ENCODE measurements around the gene TAS1R1.

TAS1R1 gene

DNA sequence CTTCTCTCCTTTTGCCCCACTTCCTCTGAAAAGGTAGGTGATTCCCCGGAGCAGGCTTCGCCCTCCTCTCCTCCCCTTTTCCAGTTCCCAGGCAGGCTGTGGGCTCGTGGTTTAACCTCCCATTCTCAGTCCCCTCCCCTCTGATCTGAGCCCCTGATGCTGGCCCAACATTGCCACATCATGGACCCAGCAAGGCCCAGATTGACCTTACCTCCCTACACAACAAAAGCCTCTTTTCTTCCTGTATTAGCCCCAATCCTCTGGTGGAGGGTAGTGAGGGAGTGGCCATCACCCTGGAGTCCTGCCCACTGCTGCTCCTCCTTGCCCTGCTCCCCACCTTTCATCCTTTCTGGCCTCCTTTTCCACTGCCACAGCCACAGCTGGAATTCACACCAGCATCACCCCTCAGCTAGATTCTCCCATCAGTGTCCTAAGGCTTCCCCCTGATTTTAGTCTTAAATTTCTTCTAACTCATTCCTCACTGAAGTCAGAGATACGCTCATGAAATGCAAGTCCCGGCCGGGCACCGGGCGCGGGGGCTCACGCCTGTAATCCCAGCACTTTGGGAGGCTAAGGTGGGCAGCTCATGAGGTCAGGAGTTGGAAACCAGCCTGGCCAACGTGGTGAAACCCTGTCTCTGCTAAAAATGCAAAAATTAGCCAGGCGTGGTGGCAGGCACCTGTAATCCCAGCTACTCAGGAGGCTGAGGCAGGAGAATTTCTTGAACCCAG lies 17.7 kb downstream of the TAS1R1 start:
- no peak for DNase-seq (ENCODE audit: low read depth)

DNA sequence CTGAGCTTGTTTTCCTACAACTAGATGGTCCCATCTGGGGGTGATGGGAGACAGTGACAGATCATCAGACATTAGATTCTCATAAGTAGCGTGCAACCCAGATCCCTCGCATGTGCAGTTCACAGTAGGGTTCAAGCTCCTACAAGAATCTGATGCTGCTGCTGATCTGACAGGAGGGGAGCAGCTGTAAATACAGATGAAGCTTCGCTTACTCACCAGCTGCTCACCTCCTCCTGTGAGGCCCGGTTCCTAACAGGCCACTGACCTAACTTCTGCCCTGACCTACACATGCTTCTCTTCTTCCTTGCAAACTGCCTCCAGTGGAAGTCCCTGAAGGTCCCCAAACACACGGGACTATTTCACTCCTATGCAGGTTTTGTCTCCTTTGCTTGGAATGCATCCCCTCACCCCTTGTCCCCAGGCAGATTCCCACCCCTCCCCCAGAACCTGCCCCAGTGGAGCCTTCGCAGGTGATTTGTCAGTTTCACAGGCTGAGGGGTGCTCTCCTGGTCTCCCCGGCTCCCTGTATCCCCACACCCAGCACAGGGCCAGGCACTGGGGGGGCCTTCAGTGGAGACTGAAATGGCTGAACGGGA lies 19.0 kb downstream of the TAS1R1 start:
- no peak for DNase-seq (ENCODE audit: low read depth)

DNA sequence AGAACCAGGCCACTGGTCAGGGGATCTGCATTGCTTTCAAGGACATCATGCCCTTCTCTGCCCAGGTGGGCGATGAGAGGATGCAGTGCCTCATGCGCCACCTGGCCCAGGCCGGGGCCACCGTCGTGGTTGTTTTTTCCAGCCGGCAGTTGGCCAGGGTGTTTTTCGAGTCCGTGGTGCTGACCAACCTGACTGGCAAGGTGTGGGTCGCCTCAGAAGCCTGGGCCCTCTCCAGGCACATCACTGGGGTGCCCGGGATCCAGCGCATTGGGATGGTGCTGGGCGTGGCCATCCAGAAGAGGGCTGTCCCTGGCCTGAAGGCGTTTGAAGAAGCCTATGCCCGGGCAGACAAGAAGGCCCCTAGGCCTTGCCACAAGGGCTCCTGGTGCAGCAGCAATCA lies 19.7 kb downstream of the TAS1R1 start:
- no peak for DNase-seq (ENCODE audit: low read depth)

DNA sequence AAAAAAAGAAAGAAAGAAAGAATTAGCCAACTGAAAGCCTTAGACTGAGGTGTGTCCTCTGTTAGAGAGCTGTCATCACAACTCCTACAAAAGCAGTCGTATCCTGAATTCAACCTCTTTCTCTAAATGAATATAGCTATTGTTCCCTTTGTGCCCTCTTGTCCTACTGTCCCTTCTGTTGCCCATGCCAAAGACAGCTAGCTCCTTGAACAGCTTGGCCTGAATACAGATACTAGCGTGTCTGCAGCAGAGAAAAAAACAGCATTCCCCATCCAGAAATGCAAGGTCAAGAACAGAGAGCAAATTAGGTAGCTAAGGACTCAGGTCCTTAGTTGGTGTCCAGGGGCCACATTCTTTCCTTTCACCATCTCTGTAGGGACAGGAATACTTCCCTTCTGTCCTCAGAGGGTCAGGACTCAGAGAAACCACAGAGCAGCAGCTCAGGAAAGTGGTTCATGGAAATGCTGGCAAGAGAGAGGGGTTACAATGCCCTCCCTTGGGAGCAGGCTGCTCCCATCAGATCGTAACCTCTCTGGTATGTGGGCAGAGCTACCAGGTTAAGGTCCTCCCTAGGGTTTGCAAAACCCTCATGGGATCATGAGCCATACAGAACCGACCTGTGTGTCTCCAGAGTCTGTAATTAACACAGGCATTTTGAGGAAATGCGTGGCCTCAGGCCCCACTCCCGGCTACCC lies 22.9 kb downstream of the TAS1R1 start:
- no peak for DNase-seq (ENCODE audit: low read depth)

DNA sequence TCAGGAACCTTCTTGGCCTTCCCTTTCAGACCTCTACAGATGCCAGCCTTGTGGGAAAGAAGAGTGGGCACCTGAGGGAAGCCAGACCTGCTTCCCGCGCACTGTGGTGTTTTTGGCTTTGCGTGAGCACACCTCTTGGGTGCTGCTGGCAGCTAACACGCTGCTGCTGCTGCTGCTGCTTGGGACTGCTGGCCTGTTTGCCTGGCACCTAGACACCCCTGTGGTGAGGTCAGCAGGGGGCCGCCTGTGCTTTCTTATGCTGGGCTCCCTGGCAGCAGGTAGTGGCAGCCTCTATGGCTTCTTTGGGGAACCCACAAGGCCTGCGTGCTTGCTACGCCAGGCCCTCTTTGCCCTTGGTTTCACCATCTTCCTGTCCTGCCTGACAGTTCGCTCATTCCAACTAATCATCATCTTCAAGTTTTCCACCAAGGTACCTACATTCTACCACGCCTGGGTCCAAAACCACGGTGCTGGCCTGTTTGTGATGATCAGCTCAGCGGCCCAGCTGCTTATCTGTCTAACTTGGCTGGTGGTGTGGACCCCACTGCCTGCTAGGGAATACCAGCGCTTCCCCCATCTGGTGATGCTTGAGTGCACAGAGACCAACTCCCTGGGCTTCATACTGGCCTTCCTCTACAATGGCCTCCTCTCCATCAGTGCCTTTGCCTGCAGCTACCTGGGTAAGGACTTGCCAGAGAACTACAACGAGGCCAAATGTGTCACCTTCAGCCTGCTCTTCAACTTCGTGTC lies 23.7 kb downstream of the TAS1R1 start:
- no peak for DNase-seq (ENCODE audit: low read depth)

DNA sequence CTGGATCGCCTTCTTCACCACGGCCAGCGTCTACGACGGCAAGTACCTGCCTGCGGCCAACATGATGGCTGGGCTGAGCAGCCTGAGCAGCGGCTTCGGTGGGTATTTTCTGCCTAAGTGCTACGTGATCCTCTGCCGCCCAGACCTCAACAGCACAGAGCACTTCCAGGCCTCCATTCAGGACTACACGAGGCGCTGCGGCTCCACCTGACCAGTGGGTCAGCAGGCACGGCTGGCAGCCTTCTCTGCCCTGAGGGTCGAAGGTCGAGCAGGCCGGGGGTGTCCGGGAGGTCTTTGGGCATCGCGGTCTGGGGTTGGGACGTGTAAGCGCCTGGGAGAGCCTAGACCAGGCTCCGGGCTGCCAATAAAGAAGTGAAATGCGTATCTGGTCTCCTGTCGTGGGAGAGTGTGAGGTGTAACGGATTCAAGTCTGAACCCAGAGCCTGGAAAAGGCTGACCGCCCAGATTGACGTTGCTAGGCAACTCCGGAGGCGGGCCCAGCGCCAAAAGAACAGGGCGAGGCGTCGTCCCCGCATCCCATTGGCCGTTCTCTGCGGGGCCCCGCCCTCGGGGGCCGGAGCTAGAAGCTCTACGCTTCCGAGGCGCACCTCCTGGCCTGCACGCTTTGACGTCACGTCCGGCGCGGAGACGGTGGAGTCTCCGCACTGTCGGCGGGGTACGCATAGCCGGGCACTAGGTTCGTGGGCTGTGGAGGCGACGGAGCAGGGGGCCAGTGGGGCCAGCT lies 24.4 kb downstream of the TAS1R1 start, which contains the start of gene ZBTB48:
TSS of gene ZBTB48 (plus strand) at position 621 of the 745 bp plus-strand sequence. CDS start 616 bp downstream, outside the sequence.
- peak; percentile 95 for DNase-seq (ENCODE audit: low read depth)

DNA sequence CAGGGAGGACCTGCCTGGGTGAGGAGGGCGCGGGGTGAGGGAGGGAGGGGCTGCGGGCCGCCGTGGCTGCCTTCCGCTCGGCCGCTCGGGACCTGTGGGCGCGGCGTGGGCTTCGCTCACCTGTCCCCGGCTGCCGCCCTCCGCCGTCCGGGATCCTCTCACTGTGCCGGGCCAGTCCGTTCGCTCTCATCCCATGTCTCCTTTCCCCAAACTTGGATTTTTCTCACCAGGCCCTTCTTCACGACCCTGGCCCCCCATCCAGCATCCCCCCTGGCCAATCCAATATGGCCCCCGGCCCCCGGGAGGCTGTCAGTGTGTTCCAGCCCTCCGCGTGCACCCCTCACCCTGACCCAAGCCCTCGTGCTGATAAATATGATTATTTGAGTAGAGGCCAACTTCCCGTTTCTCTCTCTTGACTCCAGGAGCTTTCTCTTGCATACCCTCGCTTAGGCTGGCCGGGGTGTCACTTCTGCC lies 25.0 kb downstream of the TAS1R1 start:
- DNase-seq (ENCODE audit: low read depth), result no peak

DNA sequence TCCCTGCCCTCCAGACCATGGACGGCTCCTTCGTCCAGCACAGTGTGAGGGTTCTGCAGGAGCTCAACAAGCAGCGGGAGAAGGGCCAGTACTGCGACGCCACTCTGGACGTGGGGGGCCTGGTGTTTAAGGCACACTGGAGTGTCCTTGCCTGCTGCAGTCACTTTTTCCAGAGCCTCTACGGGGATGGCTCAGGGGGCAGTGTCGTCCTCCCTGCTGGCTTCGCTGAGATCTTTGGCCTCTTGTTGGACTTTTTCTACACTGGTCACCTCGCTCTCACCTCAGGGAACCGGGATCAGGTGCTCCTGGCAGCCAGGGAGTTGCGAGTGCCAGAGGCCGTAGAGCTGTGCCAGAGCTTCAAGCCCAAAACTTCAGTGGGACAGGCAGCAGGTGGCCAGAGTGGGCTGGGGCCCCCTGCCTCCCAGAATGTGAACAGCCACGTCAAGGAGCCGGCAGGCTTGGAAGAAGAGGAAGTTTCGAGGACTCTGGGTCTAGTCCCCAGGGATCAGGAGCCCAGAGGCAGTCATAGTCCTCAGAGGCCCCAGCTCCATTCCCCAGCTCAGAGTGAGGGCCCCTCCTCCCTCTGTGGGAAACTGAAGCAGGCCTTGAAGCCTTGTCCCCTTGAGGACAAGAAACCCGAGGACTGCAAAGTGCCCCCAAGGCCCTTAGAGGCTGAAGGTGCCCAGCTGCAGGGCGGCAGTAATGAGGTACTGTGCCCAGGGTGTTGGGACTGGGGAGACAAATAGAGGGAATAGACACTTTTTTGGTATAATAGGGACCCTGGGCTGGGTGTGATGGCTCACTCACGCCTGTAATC lies 25.7 kb downstream of the TAS1R1 start:
- DNase-seq (ENCODE audit: low read depth), result no peak

DNA sequence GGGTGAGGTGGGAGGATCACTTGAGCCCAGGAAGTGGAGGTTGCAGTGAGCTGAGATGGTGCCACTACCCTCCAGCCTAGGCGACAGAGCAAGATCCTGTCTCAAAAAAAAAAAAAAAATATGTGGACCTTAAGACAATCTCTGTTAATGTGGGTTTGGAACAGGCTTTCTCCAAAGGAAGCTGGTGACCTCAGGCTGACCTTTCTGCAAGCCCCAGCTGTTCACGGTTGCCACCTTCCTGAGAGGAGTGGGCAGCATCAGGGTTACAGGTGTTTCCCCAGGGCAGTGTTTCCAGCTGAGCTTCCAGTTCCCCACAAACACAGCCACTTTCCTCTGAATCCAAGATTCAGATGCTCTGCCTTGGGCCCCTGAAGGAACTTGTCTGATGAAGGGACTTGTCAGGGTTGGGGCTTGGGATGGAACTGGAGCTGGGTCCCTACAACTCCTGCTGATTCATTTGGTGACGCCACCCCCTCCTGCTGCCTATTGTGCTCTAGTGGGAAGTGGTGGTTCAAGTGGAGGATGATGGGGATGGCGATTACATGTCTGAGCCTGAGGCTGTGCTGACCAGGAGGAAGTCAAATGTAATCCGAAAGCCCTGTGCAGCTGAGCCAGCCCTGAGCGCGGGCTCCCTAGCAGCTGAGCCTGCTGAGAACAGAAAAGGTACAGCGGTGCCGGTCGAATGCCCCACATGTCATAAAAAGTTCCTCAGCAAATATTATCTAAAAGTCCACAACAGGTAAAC lies 26.6 kb downstream of the TAS1R1 start:
- DNase-seq (ENCODE audit: low read depth), result no peak

DNA sequence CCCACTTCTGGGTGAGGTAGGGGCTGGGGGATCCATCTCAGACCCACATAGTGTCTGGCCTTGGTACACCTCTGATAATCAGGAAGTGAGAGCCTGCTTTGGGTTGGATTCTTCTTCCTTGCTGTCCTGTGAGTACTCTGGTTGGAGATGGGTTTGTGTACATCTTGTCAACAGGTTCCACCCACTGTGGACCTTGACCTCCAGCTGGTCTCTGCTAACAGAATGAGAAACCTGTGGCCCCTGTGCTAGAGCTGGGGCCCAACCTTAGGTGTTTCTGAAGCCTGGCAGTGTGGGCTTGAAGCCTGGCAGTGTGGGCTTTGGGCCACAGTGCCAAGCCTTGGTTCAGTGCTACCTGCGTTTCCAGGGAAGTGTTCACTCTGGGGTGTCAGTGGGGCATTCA lies 27.3 kb downstream of the TAS1R1 start:
- no peak for DNase-seq (ENCODE audit: low read depth)

DNA sequence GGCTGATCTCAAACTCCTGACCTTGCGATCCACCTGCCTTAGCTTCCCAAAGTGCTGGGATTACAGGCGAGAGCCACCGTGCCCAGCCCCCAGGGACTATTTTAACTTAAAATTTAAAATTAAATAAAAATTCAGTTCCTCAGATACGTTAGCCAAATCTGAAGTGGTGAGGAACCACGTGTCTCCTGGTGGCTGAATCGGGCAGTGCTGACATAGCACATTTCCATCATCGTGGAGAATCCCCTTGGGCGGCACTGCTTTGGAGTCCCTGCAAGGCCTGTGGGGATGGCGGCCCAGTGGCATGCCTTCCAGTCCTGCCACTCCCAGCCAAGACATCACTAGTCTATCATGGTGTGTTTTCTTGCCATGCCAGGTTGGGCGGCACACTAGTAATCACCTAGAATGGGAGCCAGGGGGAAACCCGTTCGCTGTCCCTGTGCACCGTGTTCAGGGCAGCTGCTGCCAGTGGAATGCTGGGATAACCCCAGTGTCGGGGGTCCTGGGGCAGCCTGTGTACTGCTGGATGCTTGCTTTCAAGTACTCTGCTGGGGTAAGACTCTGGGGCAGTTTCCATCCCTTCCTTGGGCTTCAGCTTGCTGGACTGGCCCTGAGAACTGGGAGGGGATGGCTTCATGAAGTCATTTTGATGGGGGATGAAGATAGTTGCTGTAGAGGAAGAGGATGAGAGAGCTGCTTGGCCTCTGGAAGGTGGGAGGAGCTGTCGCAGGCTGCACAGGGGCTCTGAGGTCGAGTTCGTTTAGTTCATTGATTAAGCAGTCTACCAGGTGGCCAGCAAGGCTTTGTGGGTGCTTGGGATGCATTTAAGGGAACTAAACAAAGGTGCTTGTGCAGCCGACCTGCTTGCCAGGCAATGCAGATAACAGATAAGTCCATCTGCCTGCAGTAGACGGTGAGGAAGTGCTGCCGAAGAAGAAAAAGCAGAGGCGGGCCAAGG lies 29.3 kb downstream of the TAS1R1 start:
- DNase-seq (ENCODE audit: low read depth), result no peak

DNA sequence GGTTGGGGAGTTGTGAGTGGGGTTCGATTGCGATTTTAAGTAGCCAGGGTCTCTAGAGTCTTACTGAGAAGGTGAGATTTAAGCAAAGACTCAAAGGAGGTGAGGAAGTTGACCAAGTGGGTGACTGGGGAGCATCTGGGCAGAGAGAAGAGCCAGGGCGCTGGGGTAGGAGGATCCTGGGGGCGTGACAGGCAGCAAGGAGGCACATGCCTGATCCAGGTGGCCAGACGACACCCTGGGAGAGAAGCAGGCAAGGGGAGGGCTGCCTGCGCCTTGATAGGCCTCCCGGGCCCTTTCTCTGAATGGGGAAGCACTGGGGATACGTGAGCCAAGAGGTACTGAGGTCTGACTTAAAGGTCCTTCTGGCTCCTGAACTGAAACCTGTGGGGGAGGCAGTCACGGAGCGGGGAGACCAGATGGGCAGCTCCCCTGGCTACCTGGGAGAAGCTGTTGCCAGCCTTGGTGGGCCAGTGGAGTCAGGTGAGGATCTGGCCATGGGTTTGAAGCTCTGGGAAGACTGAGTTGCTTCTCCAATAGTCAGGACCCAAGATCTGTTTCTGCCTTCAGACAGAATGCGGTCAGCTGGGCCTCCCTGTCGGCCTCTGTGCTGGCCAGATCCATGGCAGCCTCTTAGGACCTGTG lies 30.1 kb downstream of the TAS1R1 start:
- DNase-seq (ENCODE audit: low read depth), result no peak

DNA sequence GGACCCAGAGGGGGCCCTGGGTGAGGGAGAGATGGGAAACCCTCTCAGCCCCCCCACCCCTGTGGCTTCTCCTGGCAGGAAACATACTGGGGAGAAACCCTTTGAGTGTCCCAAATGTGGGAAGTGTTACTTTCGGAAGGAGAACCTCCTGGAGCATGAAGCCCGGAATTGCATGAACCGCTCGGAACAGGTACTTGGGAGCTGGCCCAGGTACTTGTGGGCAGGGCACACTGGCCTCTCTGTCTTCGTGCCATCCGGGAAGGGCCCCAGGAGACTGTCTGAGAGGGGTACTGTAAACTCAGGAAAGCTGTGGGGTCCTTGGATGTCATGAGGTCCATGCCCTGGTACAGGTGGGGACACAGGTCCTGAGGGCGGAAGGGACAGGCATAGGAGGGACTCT lies 30.7 kb downstream of the TAS1R1 start:
- no peak for DNase-seq (ENCODE audit: low read depth)

DNA sequence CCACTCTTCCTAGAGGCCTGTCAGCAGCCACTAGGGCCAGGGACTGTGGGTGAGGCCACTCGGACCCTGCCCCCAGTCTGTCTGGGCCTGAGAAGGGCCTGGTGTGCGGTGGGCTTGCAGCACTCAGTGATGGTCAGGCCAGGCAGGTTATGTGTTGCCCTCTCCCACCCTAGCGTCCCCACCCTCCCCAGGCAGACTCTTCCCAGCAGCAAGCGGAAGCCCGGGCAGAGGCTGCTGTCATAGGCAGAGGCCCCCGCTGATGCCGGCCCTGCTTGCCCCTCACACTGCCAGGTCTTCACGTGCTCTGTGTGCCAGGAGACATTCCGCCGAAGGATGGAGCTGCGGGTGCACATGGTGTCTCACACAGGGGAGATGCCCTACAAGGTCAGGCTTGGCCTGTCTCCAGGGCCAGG lies 31.3 kb downstream of the TAS1R1 start:
- DNase-seq (ENCODE audit: low read depth), result no peak

DNA sequence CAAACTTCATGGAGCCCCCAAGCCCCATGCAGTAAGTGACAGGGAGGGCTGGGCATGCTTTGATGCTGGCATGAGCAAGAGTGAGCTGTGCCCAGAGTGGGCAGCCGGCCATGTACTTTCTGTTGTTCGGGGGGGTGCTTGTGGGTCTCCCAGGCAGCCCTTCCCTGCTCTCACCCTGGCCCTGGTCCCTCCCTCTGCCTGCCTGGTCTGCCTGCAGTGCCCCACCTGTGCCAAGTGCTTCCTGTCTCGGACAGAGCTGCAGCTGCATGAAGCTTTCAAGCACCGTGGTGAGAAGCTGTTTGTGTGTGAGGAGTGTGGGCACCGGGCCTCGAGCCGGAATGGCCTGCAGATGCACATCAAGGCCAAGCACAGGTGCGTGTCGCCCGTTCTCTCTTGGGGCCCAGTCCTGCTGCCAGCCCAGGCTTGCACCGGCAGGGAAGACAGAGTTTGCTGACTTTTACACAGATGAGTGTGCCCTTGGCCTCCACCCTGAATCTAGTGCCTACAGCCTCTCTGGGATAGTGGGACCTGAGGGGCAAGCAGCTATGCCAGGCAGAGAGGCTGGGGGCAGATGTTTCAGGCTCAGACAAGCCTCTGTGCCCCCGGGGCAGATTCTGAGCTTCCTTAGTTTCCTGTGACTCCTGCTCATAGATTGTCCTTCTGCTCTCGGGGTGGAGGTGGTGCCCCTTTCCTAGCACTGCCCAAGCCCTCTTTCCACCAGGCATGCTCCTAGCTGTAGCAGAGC lies 32.3 kb downstream of the TAS1R1 start:
- DNase-seq (ENCODE audit: low read depth), result no peak

DNA sequence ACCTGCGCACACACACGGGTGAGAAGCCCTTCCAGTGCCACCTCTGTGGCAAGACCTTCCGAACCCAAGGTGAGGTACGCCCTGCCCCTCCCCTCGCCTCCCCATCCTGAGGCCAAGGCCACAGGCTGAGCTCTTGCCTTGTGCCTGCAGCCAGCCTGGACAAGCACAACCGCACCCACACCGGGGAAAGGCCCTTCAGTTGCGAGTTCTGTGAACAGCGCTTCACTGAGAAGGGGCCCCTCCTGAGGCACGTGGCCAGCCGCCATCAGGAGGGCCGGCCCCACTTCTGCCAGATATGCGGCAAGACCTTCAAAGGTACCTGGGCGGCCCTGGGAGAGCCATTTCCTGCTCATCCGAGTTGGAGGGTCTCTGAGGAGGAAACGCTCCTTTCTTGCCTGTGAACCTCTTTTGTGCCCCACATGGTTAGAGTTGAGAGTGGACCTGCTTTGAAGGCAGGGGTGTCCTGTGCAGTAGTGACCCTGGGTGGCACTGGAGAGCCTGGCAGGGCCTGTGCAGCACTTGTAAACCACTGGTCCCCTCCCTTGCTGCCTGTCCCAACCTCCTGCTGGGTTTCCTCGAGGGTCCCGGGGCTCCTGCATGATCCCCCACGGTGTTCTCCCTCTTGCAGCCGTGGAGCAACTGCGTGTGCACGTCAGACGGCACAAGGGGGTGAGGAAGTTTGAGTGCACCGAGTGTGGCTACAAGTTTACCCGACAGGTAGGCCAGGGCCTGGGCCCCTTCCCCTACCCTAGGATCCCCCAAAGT lies 33.2 kb downstream of the TAS1R1 start:
- DNase-seq (ENCODE audit: low read depth), result no peak
